Activated CD8-positive, alpha-beta T cell treated with anti-CD3 and anti-CD28 coated beads for 36 hours (primary cell): ENCODE results near the gene MYT1. TPM values are rescaled to one million over a fixed set of nuclear protein-coding genes. Genes with fewer than 3 reads are reported as not detected.
"Not testable (repeated sequence)": the region's sequence is repeated elsewhere in the genome, so short reads cannot be mapped to it uniquely, and the experiment has no call there.

ENCODE experiments used
- ATAC-seq: fragments of 200-7000 bp; cut with Tn5 transposase; one replicate; pipeline ENCODE4 v1.10.0; 2021; ENCODE audit warnings: mild to moderate bottlenecking, moderate library complexity
- CTCF ChIA-PET: fragments of 350-600 bp; sonication (Branson Sonifier 250); formaldehyde crosslinking; loops from one replicate; lab custom pipeline; 2021; ENCODE audit warnings: antibody characterized with exemption; lab: Charles Lee
- POLR2A ChIA-PET: fragments of 350-600 bp; sonication (Branson Sonifier 250); formaldehyde crosslinking; loops from one replicate; lab custom pipeline; 2021; ENCODE audit warnings: antibody characterized with exemption; lab: Charles Lee
- DNase-seq: peaks from one replicate; pipeline ENCODE4 v3.0.0-alpha.2; 2020
- H3K27ac Mint-ChIP-seq: one replicate; pipeline ENCODE4 v1.8.0; 2021; ENCODE audit warnings: mild to moderate bottlenecking, mixed read lengths
- H3K27me3 Mint-ChIP-seq: one replicate; pipeline ENCODE4 v1.8.0; 2021; ENCODE audit warnings: mixed read lengths
- H3K36me3 Mint-ChIP-seq: one replicate; pipeline ENCODE4 v1.8.0; 2021; ENCODE audit warnings: low read depth, mixed read lengths
- H3K4me1 Mint-ChIP-seq: one replicate; pipeline ENCODE4 v1.8.0; 2021; ENCODE audit warnings: low read depth, mixed read lengths
- H3K4me3 Mint-ChIP-seq: one replicate; pipeline ENCODE4 v1.8.0; 2021; ENCODE audit warnings: mild to moderate bottlenecking, moderate library complexity, mixed read lengths
- H3K9me3 Mint-ChIP-seq: one replicate; pipeline ENCODE4 v1.8.0; 2021; ENCODE audit warnings: mixed read lengths
- intact Hi-C: fragments of 100-400 bp; cut with micrococcal nuclease; formaldehyde crosslinking; loops from one replicate; pipeline ENCODE4 v1.10.0; 2022
- total RNA-seq, 2 experiments: library from RNA; stranded (reverse); gene quantifications; one replicate each; pipeline ENCODE4 v1.2.3, GENCODE V29; 2021
- TF ChIP-seq, protein P1 (sequence below): fragments of 200-600 bp; IDR thresholded peaks from one replicate; pipeline ENCODE4 v1.8.0; 2022; ENCODE audit warnings: antibody characterized with exemption, mild to moderate bottlenecking

MYT1 gene
- total RNA-seq, 2 experiments from 2014 or later: not detected

DNA sequence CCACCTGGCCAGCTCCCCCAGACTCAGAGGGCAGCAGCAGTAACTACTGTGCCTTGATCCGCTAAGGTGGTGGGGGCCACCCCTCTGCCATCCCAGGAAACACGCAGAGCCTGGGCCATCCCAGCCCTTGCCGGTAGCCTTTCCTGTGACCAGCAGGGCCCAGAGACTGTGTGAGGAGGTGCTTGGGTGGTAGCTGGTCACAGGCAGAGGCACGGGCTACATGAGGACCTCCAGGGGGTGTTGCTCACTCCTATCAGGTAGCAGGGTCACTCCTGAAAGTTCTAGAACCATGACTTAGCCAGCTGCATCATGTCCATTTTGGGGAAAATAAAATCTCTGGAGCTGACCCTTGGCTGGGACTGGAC is 114.0 kb downstream of the MYT1 start:
- DNase-seq (no peak), ATAC-seq (no peak)
- Mint-ChIP-seq H3K4me3 (no peak overlapping the region), H3K36me3 (peaks cover 4% of the 10 kb centered on the region), H3K4me1 (peaks cover 18% of the 10 kb centered on the region), H3K27ac (no peak overlapping the region), H3K9me3 (no peaks in the 10 kb centered on the region), H3K27me3 (no peaks in the 10 kb centered on the region)
- ChIA-PET CTCF (no interaction called here), POLR2A (no interaction called here)
- TF ChIP-seq, protein P1, sequence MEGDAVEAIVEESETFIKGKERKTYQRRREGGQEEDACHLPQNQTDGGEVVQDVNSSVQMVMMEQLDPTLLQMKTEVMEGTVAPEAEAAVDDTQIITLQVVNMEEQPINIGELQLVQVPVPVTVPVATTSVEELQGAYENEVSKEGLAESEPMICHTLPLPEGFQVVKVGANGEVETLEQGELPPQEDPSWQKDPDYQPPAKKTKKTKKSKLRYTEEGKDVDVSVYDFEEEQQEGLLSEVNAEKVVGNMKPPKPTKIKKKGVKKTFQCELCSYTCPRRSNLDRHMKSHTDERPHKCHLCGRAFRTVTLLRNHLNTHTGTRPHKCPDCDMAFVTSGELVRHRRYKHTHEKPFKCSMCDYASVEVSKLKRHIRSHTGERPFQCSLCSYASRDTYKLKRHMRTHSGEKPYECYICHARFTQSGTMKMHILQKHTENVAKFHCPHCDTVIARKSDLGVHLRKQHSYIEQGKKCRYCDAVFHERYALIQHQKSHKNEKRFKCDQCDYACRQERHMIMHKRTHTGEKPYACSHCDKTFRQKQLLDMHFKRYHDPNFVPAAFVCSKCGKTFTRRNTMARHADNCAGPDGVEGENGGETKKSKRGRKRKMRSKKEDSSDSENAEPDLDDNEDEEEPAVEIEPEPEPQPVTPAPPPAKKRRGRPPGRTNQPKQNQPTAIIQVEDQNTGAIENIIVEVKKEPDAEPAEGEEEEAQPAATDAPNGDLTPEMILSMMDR: no peak
- intact Hi-C loops: no loop called here

DNA sequence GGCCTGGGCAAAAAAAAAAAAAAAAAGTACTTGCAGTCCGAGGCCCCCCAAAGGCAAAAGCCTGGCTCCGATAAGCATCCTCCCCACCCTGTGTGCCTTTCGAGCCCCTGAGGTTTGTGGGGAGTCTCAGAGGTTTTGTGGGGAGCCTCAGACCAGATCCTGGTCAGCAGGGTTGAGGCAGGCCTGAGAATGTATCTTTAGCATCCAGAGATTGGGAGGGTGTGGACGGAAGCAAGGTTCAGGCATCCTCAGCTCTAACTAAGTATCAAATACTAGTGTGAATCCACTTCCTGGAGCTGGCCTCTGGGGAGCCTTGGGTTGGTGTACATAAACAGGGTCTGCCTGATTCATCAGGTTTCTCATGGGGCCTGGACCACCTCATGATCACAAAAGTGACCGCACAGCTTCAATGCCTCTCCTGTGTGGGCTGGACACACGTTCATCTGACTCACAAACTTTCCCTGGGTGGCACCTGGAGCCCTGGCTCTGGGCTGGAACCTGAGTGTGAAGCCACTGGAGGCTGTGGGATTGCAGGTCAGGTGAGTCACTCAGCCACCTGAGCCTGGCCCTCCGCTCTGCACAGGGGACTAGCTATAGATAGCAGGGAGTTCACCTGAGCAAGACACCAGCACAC is 115.7 kb downstream of the MYT1 start:
- CTCF ChIA-PET: interaction anchor here (0.9 kb wide), 1 partner anchor 23 kb away, joined by 4 read pairs; no protein-coding TSS in a partner anchor
- TF ChIP-seq, protein P1: no peak
- H3K27ac Mint-ChIP-seq: no peak overlapping the region
- peaks cover 2% of the 10 kb centered on the region for H3K36me3 Mint-ChIP-seq
- peak; percentile 25 for DNase-seq
- H3K27me3 Mint-ChIP-seq: no peaks in the 10 kb centered on the region
- POLR2A ChIA-PET: no interaction called here
- intact Hi-C loops: no loop called here
- peak; percentile 34 for ATAC-seq
- H3K9me3 Mint-ChIP-seq: no peaks in the 10 kb centered on the region
- no peak overlapping the region for H3K4me3 Mint-ChIP-seq
- peaks cover 17% of the 10 kb centered on the region for H3K4me1 Mint-ChIP-seq

DNA sequence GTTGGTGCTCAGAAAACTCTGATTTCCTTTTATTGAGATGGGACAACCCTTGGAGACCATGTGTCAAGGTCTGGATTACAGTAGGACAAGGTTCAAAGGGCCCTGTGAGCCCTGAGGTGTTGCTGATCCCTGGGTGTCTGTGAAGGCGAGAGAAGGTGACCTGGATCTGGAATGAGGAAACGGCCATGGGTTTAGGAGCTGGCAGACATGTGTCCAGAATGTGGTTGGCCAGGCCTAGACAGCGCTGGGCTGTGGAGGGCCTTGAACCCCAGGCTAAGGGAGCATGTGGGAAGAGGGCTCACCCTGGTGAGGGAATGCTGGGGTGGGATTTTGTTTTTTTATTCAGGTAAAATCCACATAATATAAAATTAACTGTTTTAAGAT is 116.2 kb downstream of the MYT1 start:
- H3K9me3 Mint-ChIP-seq: no peaks in the 10 kb centered on the region
- intact Hi-C loops: no loop called here
- H3K27me3 Mint-ChIP-seq: no peaks in the 10 kb centered on the region
- peaks cover 15% of the 10 kb centered on the region for H3K4me1 Mint-ChIP-seq
- no peak overlapping the region for H3K4me3 Mint-ChIP-seq
- ChIA-PET POLR2A (no interaction called here), CTCF (interaction anchor here (0.9 kb wide), 1 partner anchor 24 kb away, joined by 4 read pairs; no protein-coding TSS in a partner anchor)
- no peak for DNase-seq
- no peak for ATAC-seq
- H3K27ac Mint-ChIP-seq: no peak overlapping the region
- TF ChIP-seq, protein P1: no peak
- no peaks in the 10 kb centered on the region for H3K36me3 Mint-ChIP-seq

DNA sequence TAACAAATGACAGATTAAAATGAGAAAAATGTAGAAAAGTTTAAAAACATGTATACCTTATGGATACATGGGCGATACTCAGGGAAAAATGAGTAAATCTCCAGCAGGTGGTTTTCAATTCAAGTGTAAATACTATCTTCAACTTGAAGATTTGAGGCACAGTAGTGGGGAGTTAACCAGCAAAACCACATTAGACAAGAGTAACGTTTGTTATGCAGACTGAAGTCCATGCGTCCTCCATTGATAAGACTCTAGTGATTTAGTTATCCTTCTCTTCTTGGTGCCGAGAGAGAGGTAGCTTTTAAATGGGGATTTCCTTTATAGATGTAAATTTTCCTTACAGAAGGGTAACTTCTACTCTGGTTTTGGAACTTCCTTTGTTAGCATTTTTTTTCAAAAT is 119.4 kb downstream of the MYT1 start:
- DNase-seq: no peak
- TF ChIP-seq, protein P1: no peak
- no peak for ATAC-seq
- Mint-ChIP-seq H3K36me3 (no peaks in the 10 kb centered on the region), H3K4me1 (peaks cover 15% of the 10 kb centered on the region), H3K9me3 (no peaks in the 10 kb centered on the region), H3K27ac (no peak overlapping the region), H3K27me3 (no peaks in the 10 kb centered on the region), H3K4me3 (no peak overlapping the region)
- ChIA-PET POLR2A (no interaction called here), CTCF (interaction anchor here (5.2 kb wide), 1 partner anchor 26 kb away, joined by 45 read pairs; the partner anchor contains the start of gene PCMTD2)
- intact Hi-C loops: no loop called here

DNA sequence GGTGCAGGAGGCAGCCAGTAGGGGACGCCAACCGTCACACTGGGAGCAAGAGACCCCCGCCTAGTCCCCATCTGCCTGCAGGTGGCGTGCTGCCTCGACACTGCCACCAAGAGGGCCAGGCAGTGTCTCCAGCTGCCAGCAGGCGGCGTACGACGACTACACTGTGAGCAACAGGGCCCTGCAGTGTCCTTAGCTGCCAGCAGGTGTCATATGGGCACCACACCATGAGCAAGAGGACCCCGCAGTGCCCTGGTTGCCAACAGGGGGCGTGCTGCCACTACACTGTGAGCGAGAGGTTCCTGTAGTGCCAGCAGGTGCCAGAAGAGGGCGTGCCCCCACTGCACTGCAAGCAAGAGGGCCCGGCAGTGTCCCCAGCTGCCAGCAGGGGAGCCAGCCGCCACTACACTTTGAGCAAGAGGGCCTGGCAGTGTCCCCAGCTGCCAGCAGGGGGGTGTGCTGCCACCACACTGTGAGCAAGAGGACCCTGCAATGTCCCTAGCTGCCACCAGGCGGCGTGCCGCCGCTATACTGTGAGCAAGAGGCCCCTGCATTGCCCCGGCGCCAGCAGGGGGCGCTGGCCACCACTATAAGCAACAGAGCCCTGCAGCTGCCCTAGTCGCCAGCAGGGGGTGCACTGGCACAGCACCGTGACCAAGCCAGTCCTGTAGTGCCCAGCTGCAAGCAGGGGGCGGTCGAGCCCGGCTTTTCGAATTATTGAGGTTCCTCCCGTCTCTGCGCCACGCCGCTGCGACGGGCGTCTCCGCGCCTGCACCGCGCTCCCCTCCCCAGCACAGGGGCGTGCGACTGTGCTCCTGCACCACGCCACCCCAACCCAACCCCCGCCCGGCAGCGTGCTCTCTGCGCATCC is 121.6 kb downstream of the MYT1 start:
- H3K4me1 Mint-ChIP-seq, H3K27me3 Mint-ChIP-seq, POLR2A ChIA-PET, H3K4me3 Mint-ChIP-seq, H3K27ac Mint-ChIP-seq, H3K9me3 Mint-ChIP-seq, intact Hi-C loops, H3K36me3 Mint-ChIP-seq: not testable (repeated sequence)
- TF ChIP-seq, protein P1: peak; percentile 100
- DNase-seq (peak; percentile 99), ATAC-seq (peak; percentile 91)
- CTCF ChIA-PET: interaction anchor here (0.9 to 5.2 kb wide), 10 partner anchors 10 to 789 kb away, joined by 3 to 45 read pairs (median 4); partner anchors contain the start of genes LKAAEAR1, PCMTD2 and TPD52L2

DNA sequence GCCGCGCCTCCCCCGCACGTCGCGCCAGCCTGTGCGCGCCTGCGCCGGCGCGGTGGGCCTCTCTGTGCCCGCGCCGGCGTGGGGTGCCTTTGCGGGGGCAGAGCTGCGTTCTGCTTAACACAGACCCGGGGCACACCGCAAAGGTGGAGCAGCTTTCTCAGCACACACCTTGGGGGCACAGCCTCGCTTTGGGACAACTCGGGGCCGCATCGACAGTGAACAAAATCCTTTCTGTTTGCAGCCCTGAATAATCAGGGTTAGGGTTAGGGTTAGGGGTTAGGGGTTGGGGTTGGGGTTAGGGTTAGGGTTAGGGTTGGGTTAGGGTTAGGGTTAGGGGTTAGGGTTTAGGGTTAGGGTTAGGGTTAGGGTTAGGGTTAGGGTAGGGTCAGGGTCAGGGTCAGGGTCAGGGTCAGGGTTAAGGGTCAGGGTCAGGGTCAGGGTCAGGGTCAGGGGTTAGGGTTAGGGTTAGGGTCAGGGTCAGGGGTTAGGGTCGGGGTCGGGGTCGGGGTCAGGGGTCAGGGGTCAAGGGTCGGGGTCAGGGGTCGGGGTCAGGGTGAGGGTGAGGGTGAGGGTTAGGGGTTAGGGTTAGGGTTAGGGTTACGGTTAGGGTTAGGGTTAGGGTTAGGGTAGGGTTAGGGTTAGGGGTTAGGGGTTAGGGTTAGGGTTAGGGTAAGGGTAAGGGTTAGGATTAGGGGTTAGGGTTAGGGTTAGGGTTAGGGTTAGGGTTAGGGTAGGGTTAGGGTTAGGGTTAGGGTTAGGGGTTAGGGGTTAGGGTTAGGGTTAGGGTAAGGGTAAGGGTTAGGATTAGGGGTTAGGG is 122.4 kb downstream of the MYT1 start:
- ATAC-seq, DNase-seq, intact Hi-C loops, H3K4me3 Mint-ChIP-seq, H3K4me1 Mint-ChIP-seq, H3K27me3 Mint-ChIP-seq, H3K27ac Mint-ChIP-seq, H3K36me3 Mint-ChIP-seq, H3K9me3 Mint-ChIP-seq, POLR2A ChIA-PET: not testable (repeated sequence)
- CTCF ChIA-PET: interaction anchor here (0.9 to 5.2 kb wide), 10 partner anchors 11 to 790 kb away, joined by 3 to 45 read pairs (median 4); partner anchors contain the start of genes LKAAEAR1, PCMTD2 and TPD52L2

DNA sequence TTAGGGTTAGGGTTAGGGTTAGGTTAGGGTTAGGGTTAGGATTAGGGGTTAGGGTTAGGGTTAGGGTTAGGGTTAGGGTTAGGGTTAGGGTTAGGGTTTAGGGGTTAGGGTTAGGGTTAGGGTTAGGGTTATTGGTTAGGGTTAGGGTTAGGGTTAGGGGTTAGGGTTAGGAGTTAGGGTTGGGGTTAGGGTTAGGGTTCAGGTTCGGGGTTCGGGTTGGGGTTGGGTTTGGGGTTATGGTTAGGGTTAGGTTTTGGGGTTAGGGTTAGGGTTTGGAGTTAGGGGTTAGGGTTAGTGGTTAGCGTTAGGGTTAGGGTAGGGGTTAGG is 123.0 kb downstream of the MYT1 start:
- DNase-seq, H3K4me3 Mint-ChIP-seq, H3K27me3 Mint-ChIP-seq, H3K9me3 Mint-ChIP-seq, intact Hi-C loops, ATAC-seq, POLR2A ChIA-PET, H3K27ac Mint-ChIP-seq, H3K36me3 Mint-ChIP-seq, CTCF ChIA-PET, H3K4me1 Mint-ChIP-seq: not testable (repeated sequence)
